Sigmoid colon (tissue), 4 donors: ENCODE measurements around the gene KIF1A.

Experiments
- EP300 ChIP-seq, 4 donors: sonication (generic); formaldehyde crosslinking; IDR thresholded peaks; one replicate each; pipeline ENCODE4 v1.6.1; 2017; ENCODE audit warnings: antibody characterized with exemption in 4 of 4
- POLR2A ChIP-seq, 2 donors: fragments of 450-650 bp; IDR thresholded peaks; one replicate each; pipeline ENCODE4 v1.6.1; 2016; ENCODE audit warnings: antibody characterized with exemption in 2 of 2, mild to moderate bottlenecking in 2 of 2, moderate library complexity in 2 of 2
- POLR2AphosphoS5 ChIP-seq, 4 donors: sonication (generic); formaldehyde crosslinking; IDR thresholded peaks; one replicate each; pipeline ENCODE4 v1.6.1; 2017; ENCODE audit warnings: antibody characterized with exemption in 4 of 4
- TF ChIP-seq, protein P1 (sequence below), 4 experiments: fragments of 450-650 bp in 3 of 4; fragments of 200-600 bp in 1 of 4; IDR thresholded peaks; one replicate each; pipeline ENCODE4 v1.5.1; 2016 to 2019; ENCODE audit warnings: antibody characterized with exemption in 4 of 4, mild to moderate bottlenecking in 3 of 4, moderate library complexity in 2 of 4

DNA sequence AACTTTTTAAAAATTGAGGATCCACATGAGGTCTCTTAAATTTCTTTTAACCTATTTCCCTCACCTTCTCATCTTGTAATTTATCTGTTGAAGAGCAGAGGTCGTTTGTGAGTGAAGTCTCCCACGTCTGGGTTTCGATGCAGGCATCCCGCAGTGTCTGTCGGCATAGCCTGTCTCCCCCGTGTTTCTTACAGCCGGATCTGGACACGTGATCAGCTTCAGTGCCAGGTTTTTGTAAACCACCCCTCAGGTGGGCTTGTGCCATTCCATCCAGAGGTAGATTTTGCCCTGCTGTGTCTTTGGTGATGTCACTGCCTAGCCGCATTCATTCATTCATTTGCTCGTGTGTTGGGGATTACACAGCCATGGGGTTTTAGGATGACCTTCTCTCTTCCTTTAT lies 112.2 kb downstream of the KIF1A start:
- TF ChIP-seq EP300 (IDR thresholded peaks at IDR 0.05) (no peak), POLR2A (IDR thresholded peaks at IDR 0.05) (no peak), POLR2AphosphoS5 (IDR thresholded peaks at IDR 0.05) (no peak)
- TF ChIP-seq, protein P1, sequence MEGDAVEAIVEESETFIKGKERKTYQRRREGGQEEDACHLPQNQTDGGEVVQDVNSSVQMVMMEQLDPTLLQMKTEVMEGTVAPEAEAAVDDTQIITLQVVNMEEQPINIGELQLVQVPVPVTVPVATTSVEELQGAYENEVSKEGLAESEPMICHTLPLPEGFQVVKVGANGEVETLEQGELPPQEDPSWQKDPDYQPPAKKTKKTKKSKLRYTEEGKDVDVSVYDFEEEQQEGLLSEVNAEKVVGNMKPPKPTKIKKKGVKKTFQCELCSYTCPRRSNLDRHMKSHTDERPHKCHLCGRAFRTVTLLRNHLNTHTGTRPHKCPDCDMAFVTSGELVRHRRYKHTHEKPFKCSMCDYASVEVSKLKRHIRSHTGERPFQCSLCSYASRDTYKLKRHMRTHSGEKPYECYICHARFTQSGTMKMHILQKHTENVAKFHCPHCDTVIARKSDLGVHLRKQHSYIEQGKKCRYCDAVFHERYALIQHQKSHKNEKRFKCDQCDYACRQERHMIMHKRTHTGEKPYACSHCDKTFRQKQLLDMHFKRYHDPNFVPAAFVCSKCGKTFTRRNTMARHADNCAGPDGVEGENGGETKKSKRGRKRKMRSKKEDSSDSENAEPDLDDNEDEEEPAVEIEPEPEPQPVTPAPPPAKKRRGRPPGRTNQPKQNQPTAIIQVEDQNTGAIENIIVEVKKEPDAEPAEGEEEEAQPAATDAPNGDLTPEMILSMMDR (IDR thresholded peaks at IDR 0.05), result no peak
